AG10803 (cell line): ENCODE data around the gene LTBR.

ENCODE experiments used
- DNase-seq: peaks from one replicate; pipeline ENCODE4 v3.0.0; 2010; ENCODE audit warnings: low read depth
- H3K4me3 ChIP-seq: 2 replicates; pipeline ENCODE4 v1.5.1; 2011; ENCODE audit warnings: mild to moderate bottlenecking, low read length, control low read depth
- TF ChIP-seq, protein P1 (sequence below): conservative IDR thresholded peaks from 2 replicates; pipeline ENCODE4 v1.5.1; 2011; ENCODE audit warnings: mild to moderate bottlenecking, low read length, control low read depth, inconsistent platforms

The LTBR gene

DNA sequence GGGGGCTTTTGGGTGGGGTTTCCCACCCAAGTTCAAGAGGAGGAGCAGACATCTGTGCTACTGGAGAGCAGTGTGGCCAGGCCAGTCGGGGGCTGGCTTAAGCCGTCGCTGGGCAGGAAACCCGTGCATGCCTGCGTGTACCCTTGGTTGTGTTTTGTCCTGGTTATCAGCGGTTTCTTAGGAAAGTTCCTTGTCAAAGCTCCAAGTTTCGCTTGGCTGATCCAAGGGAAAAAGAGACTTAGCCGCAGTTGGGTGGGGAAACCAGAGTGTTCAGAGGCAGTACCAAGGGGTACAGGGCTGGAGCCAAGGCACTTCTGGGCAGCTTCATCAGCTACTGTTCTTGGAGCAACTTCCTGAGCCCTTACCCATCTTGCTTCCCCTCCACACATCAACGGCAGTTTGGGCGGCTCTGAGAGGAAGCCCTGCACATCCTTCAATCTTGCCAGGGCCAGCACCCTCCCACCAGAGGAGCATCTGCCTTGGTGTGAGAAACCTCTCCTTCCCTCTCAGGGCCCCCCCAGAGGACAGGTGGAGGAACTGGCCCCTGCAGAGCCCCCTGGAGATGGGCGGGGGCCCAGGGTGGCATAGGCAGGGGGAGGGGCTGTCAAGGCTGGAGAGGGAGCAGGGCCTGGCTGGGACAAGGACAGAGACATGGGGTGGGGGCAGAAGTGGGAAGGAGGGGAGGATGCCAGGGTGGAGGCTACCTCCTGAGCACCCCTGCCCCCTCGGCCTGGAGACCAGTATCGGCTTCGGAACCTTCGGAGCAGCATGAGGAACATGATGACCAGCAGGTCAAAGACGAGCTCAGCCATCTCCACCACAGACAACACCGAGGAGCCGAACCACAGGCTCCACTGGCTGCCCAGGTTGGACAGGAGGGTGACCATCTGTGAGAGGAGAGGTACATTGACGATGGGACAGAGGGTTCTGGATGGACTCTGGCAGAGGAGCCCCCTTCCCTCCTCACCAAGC is 36.3 kb upstream of the LTBR start:
- TF ChIP-seq, protein P1, sequence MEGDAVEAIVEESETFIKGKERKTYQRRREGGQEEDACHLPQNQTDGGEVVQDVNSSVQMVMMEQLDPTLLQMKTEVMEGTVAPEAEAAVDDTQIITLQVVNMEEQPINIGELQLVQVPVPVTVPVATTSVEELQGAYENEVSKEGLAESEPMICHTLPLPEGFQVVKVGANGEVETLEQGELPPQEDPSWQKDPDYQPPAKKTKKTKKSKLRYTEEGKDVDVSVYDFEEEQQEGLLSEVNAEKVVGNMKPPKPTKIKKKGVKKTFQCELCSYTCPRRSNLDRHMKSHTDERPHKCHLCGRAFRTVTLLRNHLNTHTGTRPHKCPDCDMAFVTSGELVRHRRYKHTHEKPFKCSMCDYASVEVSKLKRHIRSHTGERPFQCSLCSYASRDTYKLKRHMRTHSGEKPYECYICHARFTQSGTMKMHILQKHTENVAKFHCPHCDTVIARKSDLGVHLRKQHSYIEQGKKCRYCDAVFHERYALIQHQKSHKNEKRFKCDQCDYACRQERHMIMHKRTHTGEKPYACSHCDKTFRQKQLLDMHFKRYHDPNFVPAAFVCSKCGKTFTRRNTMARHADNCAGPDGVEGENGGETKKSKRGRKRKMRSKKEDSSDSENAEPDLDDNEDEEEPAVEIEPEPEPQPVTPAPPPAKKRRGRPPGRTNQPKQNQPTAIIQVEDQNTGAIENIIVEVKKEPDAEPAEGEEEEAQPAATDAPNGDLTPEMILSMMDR, result no peak
- peak overlapping the region; percentile 28; the same call in 1 of the 2 replicates for H3K4me3 ChIP-seq
- peak; percentile 77 for DNase-seq

GRCh38 chr12:6351622-6352021 is 32.3 kb upstream of the LTBR start:
- no peak for DNase-seq
- H3K4me3 ChIP-seq, result no peak overlapping the region
- TF ChIP-seq, protein P1, result no peak

DNA sequence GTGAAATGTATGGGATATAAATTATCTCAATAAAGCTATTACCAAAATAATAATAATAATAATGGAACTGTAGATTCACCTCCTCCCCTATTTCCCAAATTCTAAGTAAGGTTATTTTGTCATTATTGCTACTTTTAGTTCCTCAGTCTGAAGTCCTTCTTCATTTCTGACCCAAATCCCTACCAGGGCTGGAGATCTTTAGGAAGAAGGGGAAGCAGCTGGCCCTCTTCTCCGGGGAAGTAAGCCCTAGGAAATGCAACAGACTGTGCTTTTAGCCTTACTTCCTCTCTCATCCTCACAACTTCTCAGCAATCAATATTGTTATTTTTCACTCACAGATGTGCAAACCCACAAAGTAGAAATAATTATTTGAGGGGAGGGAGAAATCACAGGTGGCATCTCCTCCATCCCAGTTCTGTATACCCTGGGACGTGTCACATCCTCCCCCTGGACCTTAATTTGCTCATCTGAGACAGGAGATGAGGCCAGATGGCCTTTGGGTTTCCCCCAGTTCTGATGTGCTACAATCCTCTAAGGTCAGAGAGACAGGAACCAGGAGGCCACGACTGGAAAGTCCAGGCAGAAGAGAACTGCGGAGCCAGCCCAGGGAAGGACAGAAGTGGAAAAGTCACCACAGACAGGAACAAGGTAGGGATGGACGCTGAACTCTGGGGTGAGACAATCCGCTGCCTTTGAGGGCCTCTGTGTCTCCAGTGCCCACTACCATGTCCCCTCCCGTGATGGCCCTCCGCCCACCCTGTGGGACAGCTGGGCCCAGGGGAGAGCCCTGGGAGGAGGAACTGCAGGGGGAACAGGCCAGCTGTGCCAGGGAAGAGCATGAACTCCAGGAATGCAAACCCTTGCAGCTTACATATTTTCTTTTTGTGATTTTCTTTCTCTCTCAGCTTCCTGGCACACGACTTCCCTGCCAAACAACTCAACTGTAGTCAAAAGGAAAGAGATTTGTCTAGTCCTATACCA is 31.5 kb upstream of the LTBR start:
- H3K4me3 ChIP-seq, result no peak overlapping the region
- DNase-seq, result no peak
- TF ChIP-seq, protein P1, result no peak

DNA sequence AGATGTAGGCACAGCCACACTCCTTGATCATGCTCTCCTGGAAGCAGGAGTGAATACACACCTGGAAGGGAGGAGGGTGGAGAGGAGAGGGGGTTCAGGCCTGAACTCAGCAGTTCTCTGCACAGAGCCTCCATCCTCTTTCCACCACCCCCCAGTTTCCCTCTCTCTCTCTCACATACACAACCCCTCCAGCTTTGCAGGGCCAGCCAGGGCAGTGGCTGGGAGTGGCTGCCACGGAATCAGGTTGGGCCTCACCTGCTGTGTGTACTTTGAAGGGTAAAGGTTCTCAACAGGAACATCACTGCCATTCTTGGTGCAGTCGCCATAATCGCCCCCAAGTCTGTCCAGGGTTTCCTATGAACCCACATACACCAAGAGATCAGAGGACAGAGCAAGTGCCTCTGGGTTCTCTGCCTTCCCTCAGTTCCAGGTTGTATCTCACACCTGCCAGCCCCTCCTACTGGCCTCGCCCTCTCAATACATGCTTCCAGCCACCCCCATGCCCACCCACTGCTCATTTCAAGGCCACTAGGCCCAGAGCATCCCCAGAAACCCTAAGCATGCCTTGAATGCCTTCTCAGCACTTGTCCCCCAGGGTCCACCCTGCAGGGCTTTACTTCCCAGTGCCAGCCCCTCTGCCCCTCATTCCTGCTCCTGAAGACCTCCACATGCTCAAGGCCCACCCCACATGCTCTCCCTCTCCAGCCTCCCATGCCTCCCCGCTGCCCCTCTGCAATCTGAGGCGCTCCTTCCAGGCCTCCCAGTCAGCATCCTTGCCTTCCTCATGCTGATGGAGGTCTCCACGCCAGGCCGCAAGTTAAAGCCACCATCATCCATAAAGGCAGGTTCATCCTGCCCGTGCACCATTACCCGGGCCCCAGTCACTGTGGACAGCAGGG is 29.2 kb upstream of the LTBR start:
- TF ChIP-seq, protein P1, result no peak
- no peak overlapping the region for H3K4me3 ChIP-seq
- DNase-seq, result no peak

DNA sequence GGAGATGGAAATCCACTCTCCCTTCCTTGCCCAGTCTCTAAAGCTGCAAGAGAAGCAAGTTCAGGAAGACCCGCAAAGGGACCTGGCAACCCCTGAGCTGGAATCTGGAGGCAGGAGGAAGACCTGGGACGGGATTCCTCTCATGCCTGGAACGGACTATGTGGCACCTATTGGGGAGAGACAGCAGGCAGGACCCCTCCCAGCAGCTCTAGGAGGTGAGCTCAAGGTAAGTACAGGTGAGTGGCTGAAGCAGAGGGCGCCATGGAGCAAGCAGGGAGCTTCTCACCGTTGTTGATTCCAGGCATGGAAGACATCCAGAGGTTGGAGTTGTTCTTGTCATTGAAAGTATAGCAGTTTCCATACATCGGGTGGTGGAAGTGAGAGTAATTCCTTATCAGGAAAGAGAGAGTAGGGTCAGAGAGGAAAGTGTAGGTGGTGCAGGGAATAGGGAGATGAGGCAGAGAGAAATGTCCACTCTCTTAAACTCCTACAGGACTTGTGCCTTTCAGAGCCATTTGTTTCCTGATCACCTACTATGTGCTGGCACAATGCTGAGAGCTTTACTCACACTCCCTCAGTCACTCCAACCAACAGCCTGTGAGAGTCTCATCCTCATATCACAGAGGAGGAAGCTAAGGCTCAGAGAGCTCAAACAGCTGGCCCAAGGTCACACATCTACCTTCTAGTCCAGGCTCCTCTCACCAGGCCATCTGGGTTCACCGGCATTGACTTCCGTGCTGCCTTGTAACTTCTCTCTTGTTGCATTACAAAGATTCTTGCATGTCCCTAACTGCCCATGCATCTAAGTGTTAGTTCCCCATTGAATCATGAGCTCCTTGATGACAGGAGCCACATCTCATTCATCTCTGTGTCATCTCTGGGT is 28.2 kb upstream of the LTBR start:
- DNase-seq, result no peak
- TF ChIP-seq, protein P1, result no peak
- no peak overlapping the region for H3K4me3 ChIP-seq
